ENCODE data around the gene CARF.
A peak's percentile ranks its signal among the peaks of the same experiment; 100 is the strongest.
"Not testable (repeated sequence)": the region's sequence is repeated elsewhere in the genome, so short reads cannot be mapped to it uniquely, and the experiment has no call there.

CARF gene

GRCh38 chr2:202911512-202912341 is at the start of gene CARF, which contains the start of gene WDR12:
Gene CARF, plus strand, starts transcription at chr2:202912275. Its CDS starts 29,628 bp downstream, at chr2:202941903.
Gene WDR12, minus strand, starts transcription at chr2:202911673. Its CDS starts 197 bp downstream, at chr2:202911476.
- peak; percentile 94 to 96 (median 95) for DNase-seq

- DNase-seq: peak; percentile 59 to 71 (median 59)
Measured at GRCh38 chr2:202870431-202871299, 41.4 kb upstream of the CARF start.

GRCh38 chr2:202871300-202872141 is 40.6 kb upstream of the CARF start, which contains the start of gene ICA1L:
Gene ICA1L, minus strand, starts transcription at chr2:202871766. Its CDS starts 42,757 bp downstream, at chr2:202829009.
- peak; percentile 59 to 84 (median 65) for DNase-seq

- DNase-seq: no peak
Measured at GRCh38 chr2:202877699-202878098, 34.4 kb upstream of the CARF start.

GRCh38 chr2:202881570-202881969 is 30.5 kb upstream of the CARF start:
- DNase-seq: no peak

- peak; percentile 7 to 45 (median 17) for DNase-seq
Measured at GRCh38 chr2:202883987-202884675, 27.9 kb upstream of the CARF start.

- DNase-seq: no peak
Measured at GRCh38 chr2:202885190-202885589, 26.9 kb upstream of the CARF start.

- DNase-seq: not testable (repeated sequence)
Measured at GRCh38 chr2:202905507-202905906, 6.6 kb upstream of the CARF start.

- no peak for DNase-seq
Measured at GRCh38 chr2:202908186-202908585, 3.9 kb upstream of the CARF start.

- no peak for DNase-seq
Measured at GRCh38 chr2:202909394-202910192, 2.5 kb upstream of the CARF start.

GRCh38 chr2:202910250-202910649 is 1.8 kb upstream of the CARF start:
- DNase-seq: not testable (repeated sequence)

GRCh38 chr2:202910698-202911097 is 1.4 kb upstream of the CARF start:
- DNase-seq: no peak

GRCh38 chr2:202911203-202911511 is 918 bp upstream of the CARF start:
- no peak for DNase-seq

- peak in 1 of 3 donors; percentile 7 for DNase-seq
Measured at GRCh38 chr2:202912342-202913201, 497 bp downstream of the CARF start.

- no peak for DNase-seq
Measured at GRCh38 chr2:202918860-202919259, 6.8 kb downstream of the CARF start.

- no peak for DNase-seq
Measured at GRCh38 chr2:202932425-202933138, 20.5 kb downstream of the CARF start.

- no peak for DNase-seq
Measured at GRCh38 chr2:202933139-202933510, 21.1 kb downstream of the CARF start.

GRCh38 chr2:202933958-202934357 is 21.9 kb downstream of the CARF start:
- no peak for DNase-seq

GRCh38 chr2:202934456-202934855 is 22.4 kb downstream of the CARF start:
- no peak for DNase-seq

- DNase-seq: no peak
Measured at GRCh38 chr2:202938960-202939359, 26.9 kb downstream of the CARF start.

Data from suppressor macrophage treated with lipopolysaccharide for 1 hour (primary cell).